ENCODE results near the gene KIF26B.

Gene KIF26B

DNA sequence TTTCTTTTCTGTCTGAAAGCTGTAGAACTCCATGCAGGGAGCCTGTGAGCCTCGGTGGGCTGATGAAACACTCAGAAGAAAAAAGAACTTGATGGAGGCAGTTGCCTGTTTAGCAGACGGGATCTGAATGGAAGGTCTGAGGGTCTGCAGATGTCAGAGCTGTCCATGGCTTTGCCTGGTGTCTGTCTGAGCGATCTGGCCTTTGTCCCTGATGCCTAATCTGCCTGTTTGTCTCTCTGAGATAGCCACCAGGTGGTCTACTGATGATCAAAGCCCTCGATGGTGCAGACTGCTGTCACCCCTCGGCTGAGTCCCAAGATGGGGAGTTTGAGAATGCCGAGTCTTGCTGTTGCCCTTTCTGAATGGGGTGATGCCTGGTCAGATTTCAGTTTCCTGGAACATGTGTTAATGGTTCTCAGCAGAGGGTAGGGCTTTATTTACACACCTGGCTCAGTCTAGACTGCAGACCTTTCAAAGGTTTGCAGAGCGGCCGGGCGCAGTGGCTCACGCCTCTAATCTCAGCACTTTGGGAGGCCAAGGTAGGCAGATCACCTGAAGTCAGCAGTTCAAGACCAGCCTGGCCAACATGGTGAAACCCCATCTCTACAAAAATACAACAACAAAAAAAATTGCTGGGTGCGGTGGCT is 90.4 kb downstream of the KIF26B start:
- no peak for DNase-seq

DNA sequence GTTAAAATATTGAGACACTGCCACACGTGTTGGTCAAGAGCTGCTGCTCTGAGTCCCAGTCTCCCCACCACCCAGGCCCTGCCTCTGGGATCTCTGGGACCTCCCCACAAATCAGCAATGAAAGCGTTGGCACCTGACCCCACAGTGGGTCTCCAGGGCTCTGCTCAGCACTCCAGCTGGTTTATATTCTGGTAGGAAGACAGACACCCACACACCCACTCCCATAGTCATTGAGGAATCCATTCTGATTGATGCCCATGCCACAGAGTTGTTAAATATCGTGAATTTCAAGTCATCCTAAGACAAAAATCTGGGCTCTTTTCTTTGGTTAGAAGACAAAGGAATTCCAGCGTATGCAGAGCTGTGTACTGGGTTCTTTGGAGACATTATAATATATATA is 91.6 kb downstream of the KIF26B start:
- DNase-seq = no peak

DNA sequence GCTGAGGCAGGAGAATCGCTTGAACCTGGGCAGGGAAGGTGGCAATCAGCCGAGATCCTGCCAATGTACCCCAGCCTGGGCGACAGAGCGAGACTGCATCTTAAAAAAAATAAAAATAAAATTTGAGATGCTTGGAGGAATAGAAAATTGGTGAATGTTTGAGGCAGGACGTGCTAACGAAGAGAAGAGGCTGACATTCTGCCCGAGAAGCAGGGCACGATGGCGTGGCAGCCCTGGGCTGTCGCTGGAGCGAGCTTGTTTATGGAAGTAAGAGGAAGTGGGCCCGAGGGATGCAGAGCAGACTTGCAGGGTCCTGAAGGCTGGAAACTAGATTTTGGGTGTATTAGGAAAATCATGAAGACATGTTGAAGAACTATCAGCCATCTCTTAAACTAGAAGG is 92.6 kb downstream of the KIF26B start:
- no peak for DNase-seq

DNA sequence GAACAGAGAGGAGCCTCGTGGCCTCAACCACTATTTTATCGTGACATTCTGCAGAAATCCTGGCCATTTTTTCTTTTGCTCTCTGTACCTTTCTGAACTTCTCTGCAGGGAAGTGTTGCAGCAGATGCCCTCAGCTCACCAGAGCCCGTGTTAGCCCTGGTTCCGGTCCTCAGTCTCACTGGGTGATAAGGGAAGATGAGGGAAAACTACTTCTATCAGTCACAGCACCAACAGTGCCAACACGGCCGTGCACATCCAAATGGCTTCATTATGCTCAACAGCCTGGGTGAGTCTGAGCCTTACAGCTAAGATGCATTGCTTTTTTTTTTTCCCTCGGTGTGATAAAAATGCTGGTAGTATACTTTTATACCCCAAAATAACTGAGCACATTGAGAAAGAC is 93.0 kb downstream of the KIF26B start:
- DNase-seq = no peak

DNA sequence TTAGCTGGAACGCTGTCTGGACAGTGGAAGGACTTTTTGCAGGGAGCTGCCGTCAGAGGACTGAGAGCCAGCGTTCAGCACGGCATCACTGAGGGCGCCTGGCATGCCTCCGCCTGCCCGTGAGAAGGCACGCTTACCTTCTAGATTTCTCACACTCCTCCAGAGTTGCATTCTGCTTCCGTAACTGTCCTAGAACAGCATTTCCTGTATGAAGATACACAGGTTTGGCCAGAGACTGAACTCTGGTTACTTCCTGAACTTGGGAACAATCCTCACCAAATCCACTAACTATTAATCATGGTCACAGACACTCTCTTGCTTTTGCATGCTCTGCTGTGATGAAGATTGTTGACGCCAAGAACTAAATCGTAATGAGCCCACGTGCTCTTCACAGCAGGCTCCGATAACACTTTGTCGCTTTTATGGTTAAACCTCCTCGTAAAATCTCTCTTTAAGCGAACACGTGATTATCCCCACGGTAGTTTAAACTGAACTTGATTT is 93.5 kb downstream of the KIF26B start:
- no peak for DNase-seq

DNA sequence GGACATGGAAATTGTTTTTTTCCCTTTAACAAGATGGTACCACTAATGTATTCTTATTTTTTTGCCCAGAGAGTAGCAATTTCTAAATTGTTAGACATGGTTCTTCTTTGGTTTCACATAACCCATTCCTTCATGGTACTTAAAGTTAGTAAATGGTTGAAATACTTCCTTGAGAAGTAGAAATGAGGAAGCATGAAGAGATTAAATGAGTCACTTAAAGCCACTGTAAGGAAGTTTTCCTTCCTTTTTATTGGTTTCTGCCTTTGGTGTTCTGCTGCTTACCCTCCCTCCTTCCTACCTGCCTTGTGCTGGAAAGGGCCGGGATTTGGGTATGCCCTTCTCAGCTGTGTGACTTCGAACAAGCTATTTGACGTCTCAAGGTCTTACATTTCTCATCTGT is 101.0 kb downstream of the KIF26B start:
- no peak for DNase-seq

DNA sequence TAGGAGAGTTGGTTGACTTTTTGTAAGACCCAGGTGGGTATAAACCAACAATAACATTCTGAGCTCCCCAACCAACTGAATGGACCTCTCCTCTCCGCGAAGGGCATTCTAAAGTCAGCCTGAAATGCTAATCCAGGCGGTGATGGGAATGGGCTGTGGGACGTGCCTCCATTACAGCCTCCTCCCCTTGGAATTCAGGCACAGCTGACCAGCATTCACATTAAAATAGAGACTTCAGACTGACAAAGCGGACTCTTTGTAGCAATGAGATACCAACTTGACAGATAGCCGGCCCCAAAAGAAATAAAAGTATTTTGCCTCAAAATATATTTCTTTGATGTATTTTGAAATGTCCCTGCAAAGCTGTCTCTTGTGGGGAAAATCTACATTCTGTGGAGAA is 101.7 kb downstream of the KIF26B start:
- no peak for DNase-seq

DNA sequence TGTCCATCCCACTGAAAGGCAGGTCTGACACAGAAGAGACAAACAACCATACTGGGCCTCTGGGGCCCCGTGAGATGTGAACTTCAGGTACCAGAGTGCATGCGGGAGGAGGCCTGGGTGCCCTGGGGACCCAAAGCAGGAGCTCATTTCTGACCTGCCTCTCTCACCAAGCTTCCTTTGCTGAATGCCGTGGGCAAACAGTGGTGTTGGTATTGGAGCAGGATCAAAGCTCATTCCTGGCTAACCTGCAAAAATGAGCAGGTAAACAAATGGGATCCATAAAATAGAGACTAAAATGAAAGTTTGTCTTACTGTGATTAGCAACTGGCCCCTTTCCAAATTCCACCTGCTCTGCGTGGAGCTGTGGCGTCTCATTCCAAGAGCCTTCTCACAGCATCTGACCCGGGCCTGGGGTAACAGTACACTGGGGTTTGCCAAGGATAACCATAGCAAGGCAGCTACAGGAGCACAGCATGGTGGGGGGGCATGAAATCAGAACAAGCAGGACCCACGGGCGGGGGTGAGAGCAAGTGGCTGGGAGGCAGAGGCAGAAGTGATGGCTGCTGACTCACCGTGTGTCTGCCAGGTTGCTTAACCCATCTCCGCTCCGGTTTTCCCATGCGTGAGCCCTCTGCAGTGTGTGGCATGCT is 103.6 kb downstream of the KIF26B start:
- peak in 1 of 2 donors; percentile 22 for DNase-seq

DNA sequence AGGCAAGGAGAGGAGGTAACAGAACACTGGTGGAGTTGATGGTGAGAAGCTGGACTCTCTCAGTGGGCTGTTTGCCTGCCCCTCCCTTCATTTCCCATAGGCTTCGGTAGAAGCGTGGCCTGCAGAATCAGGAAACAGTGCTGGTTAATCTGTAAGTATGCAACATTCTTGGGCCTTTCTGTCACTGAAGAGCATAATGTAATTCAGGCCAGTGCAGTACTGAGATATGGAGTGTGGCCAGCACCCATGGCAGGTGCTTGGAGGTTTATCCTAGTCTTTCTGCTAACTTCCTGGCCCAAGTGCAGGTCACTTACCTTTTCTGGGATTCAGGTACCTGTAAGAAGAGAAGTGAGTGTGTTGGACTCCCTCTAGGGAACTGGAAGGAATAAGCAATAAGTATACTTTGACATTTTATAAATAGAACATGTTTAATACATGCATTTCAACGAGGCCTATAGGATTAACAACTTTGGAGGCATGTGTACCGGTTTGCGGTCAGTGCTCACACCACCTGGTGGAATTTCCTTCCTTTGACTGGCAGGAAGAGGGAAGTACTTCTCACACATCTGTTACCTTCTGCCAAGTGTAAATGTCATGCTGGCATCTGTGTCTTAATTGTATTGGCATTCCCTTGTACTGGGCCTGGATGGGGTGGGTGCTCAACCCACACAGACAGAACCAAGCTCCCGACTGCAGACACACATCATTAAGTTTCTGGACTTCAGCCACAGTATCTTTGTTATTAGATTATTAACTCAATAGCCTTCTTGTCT is 105.5 kb downstream of the KIF26B start:
- DNase-seq = no peak

DNA sequence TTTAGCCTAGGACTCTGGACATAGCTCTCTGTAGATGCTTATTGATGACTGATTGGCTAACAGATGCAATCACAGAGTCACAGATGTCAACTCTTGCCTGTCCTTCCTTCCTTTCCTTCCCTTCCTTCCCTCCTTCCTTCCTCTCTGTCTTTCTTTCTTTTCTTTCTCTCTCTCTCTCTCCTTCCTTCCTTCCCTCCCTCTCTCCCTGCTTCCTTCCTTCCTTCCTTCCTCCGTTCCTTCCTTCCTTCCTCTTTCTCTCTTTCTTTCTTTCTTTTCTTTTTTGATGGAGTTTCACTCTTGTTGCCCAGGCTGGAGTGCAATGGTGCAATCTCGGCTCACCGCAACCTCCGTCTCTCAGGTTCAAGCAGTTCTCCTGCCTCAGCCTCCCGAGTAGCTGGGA is 106.1 kb downstream of the KIF26B start:
- no peak for DNase-seq

DNA sequence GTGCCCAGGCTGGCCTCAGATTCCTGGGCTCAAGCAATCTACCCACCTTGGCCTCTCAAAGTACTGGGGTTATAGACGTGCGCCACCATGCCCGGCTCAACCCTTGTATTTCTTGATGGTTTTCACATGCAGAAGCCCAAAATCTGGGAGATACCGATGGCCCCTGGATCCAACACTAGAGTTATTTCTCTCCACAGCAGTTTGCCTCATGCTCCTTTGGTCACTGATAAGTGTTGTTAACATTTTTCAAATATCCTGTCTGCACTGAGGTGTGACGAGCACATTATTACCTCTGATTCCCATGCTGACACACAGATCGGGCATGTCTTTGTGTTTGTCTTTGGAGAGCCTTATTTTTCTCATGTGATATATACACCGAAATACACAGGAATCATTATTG is 107.0 kb downstream of the KIF26B start:
- DNase-seq = no peak

DNA sequence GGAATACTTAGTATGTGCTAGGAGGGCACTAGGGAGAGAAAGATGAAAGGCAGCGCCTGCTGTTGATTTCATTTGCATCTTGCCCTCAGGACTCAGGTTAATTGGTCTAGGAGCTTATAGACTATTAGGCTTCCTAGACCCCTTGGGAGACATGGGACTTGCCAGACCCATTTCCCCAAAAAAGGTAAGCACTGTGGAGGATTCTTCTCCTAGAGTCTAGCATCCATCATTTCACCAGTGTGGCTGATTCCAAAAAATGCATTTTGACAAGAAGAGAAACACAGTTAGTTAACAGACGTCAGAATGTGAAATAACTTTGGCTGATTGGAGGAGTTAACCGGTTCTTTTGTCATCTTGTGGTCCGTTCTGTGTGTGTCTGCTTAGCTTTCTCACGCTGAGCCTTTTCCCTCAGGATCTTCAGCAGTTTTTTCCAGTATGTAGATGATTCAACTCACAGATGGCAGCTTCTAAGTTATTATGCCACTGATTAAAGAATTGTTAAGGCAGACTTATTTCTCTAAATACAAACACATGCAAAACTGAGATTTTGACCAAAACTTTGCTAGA is 108.8 kb downstream of the KIF26B start:
- no peak for DNase-seq

DNA sequence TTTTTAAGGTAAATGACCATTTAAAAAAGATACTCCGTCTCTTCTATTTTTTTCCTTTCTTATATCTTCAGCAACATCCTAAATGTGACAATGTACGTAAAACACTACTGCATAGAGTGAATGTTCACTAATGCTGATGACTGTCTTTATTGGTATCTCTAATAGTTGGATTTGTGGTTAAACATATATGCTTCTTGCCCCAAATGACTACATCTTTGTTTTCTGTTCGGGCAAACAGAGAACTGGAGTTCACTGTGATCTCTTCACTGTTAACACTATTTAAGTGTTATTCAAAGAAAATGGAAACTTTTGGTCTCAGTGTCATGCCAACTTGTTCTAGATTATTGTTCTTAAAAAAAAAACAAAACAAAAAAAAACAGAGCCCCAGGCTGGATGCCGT is 109.4 kb downstream of the KIF26B start:
- DNase-seq = no peak

DNA sequence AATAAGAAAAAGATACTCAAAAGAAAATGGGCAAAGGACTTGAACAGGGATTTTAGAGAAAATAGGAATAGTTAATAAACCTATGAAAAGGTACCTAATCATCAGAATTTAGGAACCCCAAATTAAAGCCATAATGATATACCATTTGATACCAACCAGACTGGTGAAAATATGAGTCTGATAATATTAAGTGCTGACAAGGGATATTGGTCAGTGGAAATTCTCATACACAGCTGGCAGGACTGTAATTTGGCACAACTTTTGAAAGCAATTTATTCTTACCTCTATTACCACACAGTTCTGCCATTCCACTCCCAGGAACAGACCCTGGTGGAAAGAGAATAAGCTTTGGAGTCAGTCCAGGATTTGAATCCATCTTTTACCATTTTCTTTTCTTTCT is 111.3 kb downstream of the KIF26B start:
- DNase-seq = no peak

DNA sequence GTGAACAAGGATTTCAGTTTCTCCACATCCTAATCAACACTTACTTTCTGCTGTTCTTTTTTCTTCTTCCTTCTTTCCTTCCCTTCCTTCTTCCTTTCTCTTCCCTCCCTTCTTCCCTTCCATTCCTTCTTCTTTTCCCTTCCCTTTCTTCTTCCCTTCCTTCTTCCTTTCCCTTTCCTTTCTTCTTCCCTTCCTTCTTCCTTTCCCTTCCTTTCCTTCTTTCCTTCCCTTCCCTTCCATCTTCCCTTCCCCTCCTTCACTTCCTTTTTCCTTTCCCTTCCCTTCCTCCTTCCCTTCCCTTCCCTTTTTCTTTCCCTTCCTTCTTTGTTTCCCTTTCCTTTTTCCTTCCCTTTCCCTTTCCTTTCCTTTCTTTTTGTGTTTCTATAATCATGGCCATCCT is 115.3 kb downstream of the KIF26B start:
- DNase-seq = no peak

DNA sequence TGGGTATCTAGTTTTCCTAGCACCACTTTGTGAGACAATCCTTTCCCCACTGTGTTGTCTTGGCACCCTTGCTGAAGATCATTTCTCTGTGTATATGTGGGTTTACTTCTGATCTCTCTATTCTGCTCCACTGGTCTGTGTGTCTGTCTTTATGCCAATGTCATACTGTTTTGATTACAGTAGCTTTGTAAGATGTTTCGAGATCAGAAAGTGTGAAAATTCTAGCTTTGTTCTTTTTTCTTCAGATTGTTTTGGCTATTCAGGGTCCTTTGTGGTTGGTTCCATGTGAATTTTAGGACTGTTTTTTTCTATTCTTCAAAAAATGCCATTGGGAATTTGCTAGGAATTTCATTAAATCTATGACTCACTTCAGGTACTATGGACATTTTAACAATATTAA is 116.2 kb downstream of the KIF26B start:
- no peak for DNase-seq

DNA sequence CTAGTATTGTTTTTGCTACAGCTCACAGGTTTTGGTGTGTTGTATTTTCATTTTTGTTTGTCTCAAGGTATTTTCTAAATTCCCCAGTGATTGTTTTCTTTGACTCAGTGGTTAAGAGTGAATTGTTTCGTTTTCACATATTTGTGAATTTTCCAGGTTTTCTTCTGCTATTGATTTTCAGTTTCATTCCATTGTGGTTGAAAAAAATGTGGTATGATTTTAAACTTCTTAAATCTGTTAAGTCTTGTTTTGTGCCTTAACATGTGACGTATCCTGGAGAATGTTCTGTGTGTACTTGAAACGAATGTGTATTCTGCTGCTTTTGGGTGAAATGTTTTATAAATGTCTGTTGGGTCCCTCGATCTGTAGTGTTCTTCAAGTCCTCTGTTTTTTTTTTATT is 117.9 kb downstream of the KIF26B start:
- DNase-seq = no peak

DNA sequence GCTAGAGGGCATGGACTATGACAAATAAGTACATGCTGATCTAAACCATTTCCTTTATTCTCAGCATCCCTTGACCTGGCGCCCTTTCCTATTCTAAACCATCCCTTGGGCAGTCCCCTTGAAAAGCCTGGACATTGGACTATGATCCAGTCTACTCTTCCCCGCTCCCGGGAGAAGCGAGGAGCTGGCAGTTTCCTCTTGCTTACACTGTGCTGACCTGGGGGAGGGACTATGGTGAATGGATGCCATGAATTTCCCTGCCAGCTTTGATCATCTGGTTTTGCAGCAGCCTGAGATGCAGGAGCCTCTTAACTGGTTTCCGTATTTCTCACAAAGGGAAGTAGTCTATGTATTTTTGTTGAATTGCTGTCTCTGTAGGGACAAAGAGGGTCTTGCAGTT is 121.7 kb downstream of the KIF26B start:
- DNase-seq = no peak

DNA sequence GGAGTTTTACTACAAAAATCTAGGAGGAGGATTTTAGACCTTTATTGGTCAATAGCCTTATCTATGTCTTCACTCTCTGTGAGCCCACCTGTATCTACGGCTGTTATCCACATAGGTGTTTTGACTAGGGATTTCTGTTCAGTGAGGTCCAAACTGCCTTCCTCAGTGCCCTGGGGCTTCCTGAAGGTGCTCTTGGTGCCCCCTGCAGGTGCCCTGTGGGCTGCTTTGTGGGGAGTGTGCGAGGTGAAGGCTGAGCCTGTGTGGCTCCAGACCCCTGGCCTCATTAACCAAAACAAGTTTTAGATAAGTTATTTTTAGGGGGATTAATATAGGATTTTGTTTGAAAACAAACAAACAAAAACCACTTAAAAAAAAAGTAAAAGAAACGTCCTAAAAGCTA is 122.5 kb downstream of the KIF26B start:
- no peak for DNase-seq

DNA sequence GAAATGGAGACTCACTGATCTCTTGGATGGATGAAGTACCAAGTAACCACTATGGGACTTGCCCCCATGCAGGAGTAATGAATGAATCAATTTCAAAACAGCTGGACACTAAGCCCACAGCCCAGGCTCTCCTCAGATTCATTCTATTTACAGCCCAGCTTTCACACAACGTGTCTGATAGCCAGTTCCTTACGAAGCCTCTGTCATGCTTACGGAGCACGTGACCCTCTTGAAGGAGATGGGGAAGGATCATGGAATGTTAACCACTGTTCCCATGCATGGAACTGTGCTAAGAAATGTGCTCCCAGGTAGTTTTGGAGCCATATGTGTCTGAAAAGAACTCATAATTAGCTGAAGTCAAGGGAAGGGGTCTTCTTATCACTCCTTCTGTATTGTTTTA is 124.1 kb downstream of the KIF26B start:
- no peak for DNase-seq

DNA sequence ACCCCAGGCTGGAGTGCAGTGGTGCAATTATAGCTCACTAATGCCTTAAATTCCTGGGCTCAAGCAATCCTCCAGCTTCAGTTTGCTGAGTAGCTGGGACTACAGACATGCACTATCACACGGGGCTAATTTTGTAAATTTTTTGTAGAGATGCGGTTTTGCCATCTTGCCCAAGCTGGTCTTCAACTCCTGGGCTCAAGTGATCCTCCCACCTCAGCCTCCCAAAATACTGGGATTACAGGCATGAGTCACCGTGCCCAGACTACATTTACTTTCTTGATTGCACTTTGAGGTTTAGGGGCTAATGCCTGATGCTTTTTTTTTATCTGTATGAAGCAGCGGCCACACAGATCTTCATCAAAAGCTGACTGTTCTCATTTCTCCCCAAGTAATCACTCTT is 124.6 kb downstream of the KIF26B start:
- no peak for DNase-seq

DNA sequence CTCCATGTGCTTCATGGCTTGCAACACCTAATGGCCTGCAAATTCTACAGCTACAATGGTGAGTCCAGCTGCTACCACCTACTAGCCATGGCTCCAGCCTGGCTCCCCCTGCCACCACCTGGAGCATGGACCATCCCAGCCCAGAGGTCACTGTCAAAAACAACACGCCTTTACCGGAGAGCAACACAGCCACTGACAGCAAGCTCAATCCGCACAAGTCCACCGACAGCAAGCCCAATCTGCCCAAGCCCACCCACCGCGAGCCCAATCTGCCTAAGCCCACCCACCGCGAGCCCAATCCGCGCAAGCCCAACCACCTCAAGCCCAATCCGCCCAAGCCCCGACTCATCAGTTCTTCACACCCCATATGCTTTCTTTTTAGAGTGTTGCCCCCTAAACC is 128.2 kb downstream of the KIF26B start:
- no peak for DNase-seq

DNA sequence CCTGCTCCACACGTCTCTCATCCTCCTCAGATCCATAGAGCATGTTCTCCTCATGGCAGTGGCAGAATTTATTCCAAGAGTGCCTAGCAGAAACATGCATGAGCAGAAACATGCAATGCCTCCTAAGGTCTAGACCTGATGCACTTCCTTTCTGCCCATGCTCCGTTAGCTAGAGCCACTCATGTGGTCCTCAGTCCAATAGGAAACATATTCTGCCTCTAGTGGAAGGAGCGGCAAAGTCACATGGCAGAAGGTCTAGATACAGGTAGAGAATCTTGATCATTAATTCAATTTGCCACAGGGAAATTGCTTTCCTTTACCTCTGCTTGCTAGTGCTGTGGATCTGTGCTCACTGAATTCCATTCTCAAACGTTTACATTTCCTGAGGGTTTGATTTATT is 130.4 kb downstream of the KIF26B start:
- no peak for DNase-seq

DNA sequence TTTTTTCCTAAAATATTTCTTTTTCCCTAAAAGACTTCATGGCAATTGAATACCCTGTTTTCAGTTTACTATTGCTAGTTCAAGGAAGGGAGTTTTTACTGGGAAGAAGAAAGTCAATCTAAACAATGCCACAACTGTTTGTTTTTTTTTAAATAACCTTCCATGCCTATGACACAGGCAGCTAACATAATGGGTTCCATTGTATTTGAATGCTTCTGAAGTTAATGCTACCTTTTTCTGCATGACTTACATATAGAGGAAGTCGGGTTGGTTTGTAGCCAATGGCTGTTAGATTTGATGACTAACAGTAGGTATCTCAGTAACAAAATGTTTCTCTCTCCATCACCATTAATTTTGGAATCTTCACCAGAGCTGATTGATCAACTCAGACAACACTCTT is 134.0 kb downstream of the KIF26B start:
- no peak for DNase-seq

Measured in CD4-positive, alpha-beta T cell treated with Interleukin-1 beta for 1 hour (primary cell).